Endometrial microvascular endothelial cells (primary cell): ENCODE results near the gene AOAH. TPM values are rescaled to one million over a fixed set of nuclear protein-coding genes. Genes with fewer than 3 reads are reported as not detected.

Experiments used
- in situ Hi-C: cut with HindIII; loops from 2 replicates; pipeline ENCODE4 v1.10.0; 2017; ENCODE audit warnings: low sequenced_read_pairs, low pct_unique_long_range_greater_than_20kb; ENCODE audit errors: inconsistent ontology term
- total RNA-seq: library from RNA; depleted of rRNA; stranded (reverse); fragments of >200 nt; gene quantifications from one replicate; pipeline ENCODE4 v1.2.3, GENCODE V29; 2015; ENCODE audit errors: inconsistent ontology term

AOAH gene
- total RNA-seq, 1 donor from 2014 or later: not detected

DNA sequence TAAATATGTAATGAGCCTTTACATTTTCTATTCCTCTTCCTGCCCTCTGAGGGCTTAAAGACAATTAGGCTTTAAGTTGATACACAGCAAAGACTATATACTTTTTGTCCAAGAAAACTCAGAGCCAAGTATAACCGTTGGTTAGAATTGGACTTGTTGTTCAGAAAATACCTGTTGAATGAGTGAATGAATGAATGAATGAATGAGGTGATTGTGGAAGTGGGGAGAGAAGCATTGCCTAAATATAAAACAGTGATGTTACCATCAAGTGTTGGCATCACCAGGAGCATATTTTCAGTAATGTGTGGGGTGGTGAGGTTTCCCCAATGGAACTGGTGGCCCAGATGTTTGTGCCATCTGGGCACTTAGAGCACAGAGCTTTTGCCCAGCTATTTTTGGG lies 106.9 kb downstream of the AOAH start:
- in situ Hi-C loops: no loop called here

DNA sequence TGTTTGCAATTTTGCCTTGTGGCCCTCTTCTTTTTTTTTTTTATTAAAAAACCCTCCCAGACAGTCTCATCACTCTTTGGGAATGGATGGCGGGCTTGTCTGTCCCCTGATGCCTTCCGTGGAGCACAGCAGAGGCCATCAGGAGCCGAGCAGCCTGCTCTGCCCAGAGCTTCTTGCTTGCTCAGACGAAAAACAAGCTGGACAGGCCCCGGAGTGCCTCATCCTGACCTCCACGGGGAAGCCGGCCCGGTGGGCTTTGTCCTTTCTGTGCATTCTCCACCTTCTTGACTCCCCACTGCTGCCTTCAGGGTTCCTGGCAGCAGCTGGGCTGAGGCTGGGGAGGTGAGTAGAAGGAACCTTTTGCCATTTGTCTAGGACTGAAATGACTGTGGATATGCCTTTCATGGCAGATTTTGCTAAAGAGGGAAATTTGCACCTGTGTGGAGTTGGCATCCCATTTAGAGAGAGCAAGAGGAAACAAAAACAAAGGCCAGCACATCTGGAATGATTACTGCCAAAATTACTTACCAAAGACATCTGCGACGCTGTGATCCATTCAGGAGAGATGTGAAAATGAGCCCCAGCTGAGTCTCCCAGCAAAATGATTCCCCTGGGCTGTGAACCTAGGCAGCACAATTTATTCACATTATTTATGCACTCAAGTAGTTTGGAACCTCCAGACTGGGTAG lies 108.3 kb downstream of the AOAH start:
- in situ Hi-C loops: no loop called here

DNA sequence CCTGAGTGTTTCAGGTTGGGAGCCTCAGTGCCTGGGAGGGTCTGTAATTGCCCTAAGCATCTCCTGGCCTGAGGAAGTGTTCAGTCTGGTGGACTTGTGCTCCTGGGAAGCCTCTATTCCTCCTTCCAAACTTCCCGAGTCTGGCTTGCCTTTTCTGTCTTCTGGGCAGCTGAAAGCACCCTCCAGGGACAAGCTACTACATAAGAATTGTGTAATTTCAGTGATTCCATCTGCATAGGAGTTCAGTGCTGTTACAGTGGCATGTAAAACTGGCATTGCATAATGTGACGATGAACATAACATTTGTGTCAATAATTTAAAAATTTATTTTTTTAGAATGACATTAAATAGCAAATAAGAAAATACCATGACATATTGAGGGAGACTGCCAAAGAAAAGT lies 109.3 kb downstream of the AOAH start:
- in situ Hi-C loops: no loop called here

DNA sequence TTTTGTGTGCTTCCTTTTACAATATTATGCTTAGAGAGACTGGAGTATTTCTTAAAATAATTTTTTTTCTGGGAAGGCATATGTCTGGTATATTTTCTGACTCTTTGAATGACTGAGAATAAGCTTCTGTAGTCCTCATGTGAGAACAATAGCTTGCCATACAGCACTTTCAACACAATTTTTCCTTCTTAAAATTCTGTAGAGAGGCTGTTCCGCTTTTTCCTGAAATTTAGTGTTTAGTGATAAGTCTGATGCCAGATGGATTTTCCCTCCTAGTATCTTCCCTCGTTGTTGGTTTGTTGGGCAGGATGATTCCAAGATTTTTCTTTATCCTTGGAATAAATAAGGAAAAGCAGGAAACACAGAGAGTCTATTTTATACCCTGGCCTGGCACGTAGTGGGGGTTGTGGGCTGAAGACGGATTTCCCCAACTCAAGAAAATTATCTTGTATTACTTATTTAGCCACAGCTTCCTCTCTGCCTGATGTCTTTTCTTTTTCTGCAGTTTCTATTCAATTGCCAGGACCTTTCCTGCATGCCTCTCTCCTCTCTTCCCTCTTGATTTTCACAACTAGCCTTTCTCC lies 111.2 kb downstream of the AOAH start:
- in situ Hi-C loops: no loop called here

DNA sequence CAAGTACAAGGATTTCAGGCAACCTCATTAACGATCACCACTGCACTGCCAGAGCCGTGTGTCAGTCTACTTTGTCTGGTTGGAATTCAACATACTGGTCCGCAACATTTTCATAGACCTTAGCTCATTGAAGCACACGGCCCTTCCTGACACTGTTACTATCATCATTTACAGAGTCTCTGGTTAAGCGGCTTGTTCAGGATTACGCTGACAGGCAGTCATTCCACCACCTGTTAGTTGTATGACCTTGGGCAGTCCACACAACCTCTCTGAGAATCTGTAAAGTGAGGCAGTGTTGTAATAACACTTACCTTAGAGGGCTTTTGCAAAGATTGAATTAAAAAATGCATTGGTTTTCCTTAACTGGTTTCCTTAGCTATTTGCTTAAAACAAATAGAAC lies 112.6 kb downstream of the AOAH start:
- in situ Hi-C loops: no loop called here

DNA sequence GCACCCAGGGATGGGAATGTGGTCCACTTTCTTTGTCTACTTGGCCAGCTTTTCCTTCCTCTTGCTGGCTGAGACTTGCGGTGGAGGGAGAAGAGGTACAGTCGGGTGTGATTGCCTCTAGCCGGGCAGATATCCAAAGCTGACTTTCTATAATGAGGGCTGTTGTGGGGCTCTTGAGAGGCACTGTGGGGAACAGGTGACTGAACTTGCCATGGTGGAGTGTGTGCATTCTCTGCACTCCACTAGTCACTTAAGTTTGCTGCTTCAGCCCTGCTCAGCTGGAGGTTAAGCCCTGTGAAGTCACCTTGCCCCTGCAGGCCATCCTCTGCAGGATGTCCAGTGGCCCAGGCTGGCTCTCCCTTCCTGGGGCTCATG lies 116.6 kb downstream of the AOAH start:
- in situ Hi-C loops: no loop called here

DNA sequence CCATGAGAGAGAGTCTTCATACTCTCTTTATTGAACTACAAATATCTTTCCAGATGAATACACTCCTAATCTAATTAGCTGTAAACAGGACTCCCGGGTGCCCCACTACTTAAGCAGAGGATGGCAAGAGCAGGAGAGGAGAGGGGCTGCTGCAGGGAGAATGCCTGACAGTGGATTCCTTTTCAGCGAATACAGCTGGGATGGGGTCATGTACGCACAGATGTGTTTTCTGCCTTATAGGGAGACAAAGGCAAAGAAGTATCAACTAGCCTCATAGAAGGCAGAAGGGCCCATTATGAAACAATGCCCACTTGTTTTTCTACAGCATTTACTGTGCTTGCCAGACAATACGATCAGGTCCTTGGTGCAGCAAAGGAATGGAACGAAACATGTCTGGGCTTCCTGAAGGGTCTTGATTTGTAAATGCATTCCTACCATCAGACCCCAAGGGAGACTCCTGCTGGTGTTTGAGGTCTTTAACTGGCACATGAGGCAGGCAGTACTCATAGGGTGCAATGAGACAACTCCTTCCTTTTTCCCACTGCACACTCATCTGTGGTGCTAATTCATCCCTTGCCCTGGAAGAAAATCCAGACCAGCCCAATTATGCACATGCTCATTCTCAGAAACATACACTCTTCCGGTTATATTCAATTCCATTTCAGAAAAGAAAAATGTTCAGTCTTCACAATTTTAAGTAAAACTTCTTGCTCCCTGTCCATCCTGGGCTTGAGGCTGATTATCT lies 117.1 kb downstream of the AOAH start:
- in situ Hi-C loops: no loop called here

DNA sequence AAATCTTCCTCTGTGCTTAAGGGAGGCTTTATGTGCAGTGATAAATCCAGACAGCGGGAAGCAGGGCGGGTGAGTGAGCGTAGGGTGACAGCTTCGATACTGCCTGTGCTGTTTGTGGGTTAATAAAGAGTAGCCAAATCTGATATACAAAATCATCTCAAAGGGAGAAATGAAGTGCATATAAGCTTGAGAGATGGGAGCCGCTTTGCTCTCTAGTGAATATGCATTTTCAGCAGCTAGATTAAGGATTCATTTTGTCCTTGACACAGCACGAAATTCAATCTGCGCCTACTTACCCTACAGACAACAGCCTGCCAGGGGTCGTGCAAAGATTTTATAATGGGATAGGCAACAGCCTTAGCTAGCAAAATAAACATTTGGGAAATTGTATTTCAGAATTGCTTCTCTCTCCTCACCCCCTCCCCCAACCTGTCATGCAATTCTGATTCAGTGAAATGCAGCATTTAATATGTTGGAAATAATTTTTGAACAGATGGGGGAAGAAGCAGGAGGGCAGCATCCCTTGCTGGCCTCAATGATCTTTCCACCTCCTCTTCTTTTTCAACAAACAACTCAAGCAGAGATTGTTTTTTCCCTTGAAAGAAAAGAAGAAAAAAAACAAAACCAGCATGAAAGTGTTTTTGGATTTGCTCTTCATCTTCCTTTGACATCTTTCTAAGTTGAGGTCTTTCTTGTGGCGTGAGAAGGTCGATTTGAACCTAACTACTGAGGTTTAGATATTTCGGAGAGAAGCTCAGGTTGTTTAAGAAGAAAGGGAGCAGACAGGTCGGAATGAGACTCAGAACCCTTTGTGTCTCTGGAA lies 117.9 kb downstream of the AOAH start:
- in situ Hi-C loops: no loop called here

DNA sequence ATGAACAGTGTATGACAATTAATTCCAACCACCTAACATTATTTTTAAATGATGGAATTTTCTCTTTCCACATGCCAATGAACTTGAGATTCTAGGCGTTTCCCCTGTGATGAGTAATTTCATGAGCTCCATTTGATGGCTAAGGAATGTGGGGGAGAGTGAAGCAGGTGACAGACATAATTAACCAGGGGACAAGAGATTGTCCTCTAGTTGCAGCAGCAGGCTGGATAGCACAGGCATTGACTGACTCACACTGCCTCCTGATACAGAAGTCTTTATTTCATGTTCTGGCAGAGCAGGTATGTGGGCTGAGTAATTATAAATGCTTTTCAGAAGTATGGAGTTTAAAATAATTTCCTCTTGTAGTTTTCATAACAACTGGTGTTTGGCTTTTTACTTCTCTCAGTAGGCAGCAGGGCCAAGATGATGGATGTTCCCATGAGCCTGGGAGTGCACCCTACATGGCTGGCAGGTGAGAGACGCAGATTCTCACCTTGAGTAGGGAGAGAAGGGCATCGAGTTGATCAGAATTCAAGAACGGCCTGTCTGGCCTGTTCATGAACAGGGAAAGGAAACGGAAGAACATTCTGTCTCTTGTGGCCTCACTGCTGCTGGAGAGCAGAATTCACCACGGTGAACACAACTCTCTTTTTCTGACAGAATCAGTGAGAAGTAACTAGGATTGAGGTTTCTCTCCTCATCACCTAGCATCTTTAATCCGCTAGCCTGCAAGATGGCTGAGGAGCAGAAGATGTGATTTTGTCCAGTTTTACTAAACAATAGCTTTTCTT lies 118.8 kb downstream of the AOAH start:
- in situ Hi-C loops: no loop called here

DNA sequence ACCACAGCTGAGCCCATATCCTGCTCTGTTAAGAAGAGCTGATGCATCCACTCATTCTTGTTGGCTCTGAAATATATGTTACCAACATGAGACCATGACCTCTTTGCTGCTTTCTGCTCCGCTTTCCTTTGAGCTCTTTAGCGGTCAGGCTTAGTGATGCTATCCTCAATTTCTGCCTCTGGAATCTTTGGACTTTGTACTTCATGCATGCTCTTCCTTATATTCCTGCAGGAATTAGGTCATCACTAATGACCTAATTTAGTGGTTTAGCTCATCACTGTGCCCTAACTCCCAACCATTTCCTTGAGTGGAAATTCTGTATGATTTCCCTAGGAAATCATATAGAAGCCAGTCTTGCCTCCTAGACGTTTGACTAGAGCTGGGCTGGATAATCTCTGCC lies 119.5 kb downstream of the AOAH start:
- in situ Hi-C loops: no loop called here

DNA sequence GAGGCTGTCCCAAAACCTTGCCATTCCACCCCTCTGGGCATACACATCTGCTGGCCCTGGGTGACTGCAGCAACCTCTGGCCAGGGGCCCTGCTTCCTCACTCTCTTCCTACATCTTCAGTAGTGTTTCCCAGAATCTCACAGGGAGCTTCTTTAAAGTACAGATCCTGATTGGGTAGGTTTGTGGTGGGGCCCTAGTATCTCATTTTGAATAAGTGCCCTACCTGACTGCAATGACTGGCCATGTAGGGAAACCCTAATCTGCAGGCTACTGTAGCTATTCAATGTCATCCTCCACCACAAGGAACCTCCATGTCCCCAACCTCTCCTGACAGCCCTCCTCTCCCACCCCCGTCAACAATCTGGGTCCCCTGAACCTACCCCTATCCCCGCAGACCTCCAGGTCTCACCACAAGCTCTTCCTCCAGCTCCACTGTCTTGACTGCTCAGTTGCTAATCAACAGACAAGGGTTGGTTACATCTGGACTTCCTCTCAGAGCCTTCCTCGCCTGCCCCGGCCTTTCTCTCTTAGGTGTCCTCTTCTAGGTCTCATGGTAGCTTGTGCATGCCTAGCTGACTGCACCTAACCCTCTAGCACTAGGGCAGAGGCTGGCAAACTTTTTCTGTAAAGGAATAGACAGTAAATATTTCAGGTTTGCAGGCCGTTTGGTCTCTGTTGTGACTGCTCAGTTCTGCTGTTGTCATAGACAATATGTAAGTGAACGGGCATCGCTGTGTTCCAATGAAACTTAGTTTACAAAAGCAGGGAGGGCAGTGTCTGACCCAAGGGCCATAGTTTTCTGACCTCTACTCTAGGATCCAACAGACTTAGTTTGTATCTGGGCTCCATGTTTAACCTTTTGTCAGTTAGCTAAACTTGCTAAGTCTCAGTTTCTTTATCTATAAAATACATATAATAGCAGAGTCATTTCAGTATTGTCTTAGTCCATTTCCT lies 121.1 kb downstream of the AOAH start:
- in situ Hi-C loops: no loop called here

DNA sequence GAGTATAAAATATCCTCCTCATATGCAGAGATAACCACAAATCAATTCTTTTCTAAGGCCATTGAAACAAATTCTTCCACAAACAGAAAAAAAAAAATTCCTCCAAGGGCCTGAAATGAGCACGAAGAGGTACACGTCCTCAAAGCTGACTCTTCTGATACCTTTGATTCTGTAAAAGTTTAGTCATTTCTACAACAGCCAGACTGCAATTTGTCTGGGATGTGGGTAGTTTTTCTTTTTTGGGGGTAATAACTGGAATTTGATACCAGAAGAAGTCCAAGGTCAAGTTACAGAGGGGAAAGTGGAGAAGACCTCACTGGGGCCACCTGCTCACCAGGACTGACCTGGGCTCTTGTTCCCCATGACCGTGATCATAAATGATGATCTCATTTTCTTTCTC lies 121.8 kb downstream of the AOAH start:
- in situ Hi-C loops: no loop called here

DNA sequence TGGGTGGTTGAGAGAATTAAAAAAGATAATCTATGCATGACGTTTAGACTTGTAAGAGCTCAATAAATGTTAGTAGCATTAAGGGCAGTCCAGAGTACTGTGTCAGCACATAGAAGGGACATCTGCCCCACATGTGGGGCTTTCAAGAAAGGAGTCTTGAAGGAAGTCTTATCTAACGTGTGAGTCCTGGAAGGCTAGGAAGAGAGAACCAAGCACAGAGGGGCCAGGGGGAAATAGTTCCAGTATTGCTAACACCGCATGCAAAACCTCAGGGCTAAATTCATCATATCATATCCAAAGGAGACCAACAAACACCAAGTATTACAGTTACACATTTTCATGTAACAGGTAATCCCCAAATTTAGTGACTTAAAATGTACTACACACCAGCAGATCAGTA lies 122.7 kb downstream of the AOAH start:
- in situ Hi-C loops: no loop called here

DNA sequence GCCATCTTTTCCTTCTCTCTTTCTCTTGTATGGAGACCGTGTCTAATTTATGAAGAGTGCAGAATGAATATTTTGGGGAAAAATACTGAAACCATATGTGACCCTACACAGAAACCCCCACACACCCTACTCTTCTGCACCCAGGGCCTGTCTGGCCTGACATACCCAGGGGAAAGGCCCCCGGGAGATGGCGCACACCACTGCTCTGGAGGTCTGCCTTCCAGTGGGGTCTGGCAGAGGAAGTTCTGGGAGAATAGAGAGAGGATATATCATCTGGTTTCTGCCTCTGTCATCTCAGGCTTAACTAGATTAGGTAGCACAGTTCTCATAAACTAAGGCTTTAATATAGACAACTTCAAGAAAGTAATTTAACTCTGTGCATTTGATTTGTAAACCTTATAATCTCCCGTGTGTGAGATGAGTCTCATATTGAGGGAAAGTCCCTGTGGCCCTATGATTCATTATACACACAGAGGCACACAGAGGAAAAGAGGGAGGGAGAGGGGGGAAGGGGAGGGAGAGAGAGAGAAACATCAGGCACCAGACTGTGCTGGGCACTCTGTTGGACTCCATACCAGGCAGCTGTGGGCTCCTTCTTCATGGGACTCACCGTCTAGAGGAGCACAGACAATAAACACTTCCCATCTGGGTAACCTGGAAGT lies 123.3 kb downstream of the AOAH start:
- in situ Hi-C loops: no loop called here

DNA sequence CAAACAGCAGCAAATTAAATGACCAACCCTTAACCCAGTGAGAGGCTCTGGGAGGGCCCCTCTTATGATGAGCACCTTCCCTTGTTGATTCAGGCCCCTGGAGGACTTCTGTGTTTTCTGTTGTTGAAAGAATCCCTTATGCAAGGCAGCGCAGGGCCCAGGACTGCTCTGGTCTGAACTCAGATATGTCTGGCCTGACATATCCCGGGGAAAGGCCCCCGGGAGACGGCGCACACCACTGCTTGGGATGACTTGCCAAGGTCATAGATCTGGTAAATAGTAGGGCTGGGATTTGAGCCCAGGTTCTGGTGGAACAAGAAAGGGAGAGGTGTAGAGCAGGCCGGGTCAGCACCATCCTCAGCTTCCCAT lies 124.0 kb downstream of the AOAH start:
- in situ Hi-C loops: no loop called here

DNA sequence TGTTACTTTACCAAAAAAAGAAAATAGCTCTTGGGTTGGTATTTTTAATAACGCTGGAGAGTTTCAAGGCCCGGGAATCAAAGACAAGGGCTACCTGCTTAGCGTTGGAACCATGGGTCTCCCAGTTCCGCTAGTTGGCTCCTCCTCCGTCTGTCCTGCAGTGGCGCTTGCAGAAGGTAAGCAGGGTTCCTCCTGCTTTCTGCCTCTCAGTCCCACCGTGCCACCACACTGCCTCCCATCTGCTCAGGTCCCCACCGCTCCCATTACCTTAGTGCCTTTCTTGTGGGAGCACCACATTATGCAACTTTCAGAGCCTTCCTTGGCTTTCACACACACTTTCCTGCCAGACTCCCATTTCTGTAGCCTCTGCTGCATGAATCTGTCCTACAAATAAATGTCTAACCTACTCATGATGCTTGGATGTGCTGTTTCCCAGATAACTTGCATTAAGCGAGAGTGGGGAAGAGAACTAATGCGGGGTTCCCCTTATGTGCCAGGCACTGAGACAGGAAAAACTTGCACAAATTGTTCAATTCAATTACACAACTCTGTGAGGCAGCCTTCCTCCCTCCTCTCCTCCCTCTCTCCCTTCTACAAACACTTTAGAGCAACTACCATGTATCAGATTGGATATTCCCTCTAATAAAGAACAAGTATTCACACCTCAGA lies 124.5 kb downstream of the AOAH start:
- in situ Hi-C loops: no loop called here
